ENCODE measurements around the gene ZNF407.

The ZNF407 gene

GRCh38 chr18:74760436-74760835 lies 162.8 kb downstream of the ZNF407 start:
- no peaks in the 10 kb centered on the region for H3K27me3 ChIP-seq (ENCODE audit: insufficient read depth, insufficient read length)
- TF ChIP-seq YY1 (IDR thresholded peaks at IDR 0.05; ENCODE audit: insufficient read depth, insufficient read length) (no peak), ZNF274 (IDR thresholded peaks at IDR 0.05; ENCODE audit: low read depth, low read length) (no peak), SUZ12 (IDR thresholded peaks at IDR 0.05; ENCODE audit: extremely low read depth, insufficient read depth, insufficient read length) (no peak)
- no peaks in the 10 kb centered on the region for H3K36me3 ChIP-seq (ENCODE audit: insufficient read depth, insufficient read length, low read length)
- no peak for DNase-seq (ENCODE audit: low read depth, low spot score)
- H3K9me3 ChIP-seq (ENCODE audit: insufficient read depth, low read length), result no peaks in the 10 kb centered on the region
- H3K9ac ChIP-seq (ENCODE audit: insufficient read length, low read depth), result no peak overlapping the region
- H3K4me1 ChIP-seq (ENCODE audit: insufficient read depth, insufficient read length), result no peaks in the 10 kb centered on the region
- no peak overlapping the region for H3K4me3 ChIP-seq (ENCODE audit: insufficient read length, low read depth)

GRCh38 chr18:74766251-74766650 lies 168.6 kb downstream of the ZNF407 start:
- TF ChIP-seq YY1 (IDR thresholded peaks at IDR 0.05; ENCODE audit: insufficient read depth, insufficient read length), result no peak
- TF ChIP-seq SUZ12 (IDR thresholded peaks at IDR 0.05; ENCODE audit: extremely low read depth, insufficient read depth, insufficient read length), result no peak
- TF ChIP-seq ZNF274 (IDR thresholded peaks at IDR 0.05; ENCODE audit: low read depth, low read length), result no peak
- Histone ChIP-seq H3K4me1 (ENCODE audit: insufficient read depth, insufficient read length) (no peaks in the 10 kb centered on the region), H3K27me3 (ENCODE audit: insufficient read depth, insufficient read length) (no peaks in the 10 kb centered on the region), H3K9me3 (ENCODE audit: insufficient read depth, low read length) (no peaks in the 10 kb centered on the region), H3K4me3 (ENCODE audit: insufficient read length, low read depth) (no peak overlapping the region), H3K36me3 (ENCODE audit: insufficient read depth, insufficient read length, low read length) (no peaks in the 10 kb centered on the region), H3K9ac (ENCODE audit: insufficient read length, low read depth) (no peak overlapping the region)
- no peak for DNase-seq (ENCODE audit: low read depth, low spot score)

- Histone ChIP-seq H3K27me3 (ENCODE audit: insufficient read depth, insufficient read length) (no peaks in the 10 kb centered on the region), H3K4me3 (ENCODE audit: insufficient read length, low read depth) (no peak overlapping the region), H3K9me3 (ENCODE audit: insufficient read depth, low read length) (no peaks in the 10 kb centered on the region), H3K36me3 (ENCODE audit: insufficient read depth, insufficient read length, low read length) (no peaks in the 10 kb centered on the region), H3K4me1 (ENCODE audit: insufficient read depth, insufficient read length) (no peaks in the 10 kb centered on the region), H3K9ac (ENCODE audit: insufficient read length, low read depth) (no peak overlapping the region)
- TF ChIP-seq ZNF274 (IDR thresholded peaks at IDR 0.05; ENCODE audit: low read depth, low read length) (no peak), YY1 (IDR thresholded peaks at IDR 0.05; ENCODE audit: insufficient read depth, insufficient read length) (no peak), SUZ12 (IDR thresholded peaks at IDR 0.05; ENCODE audit: extremely low read depth, insufficient read depth, insufficient read length) (no peak)
- no peak for DNase-seq (ENCODE audit: low read depth, low spot score)
Observed at GRCh38 chr18:74768096-74768495, 170.4 kb downstream of the ZNF407 start.

GRCh38 chr18:74773171-74773624 lies 175.5 kb downstream of the ZNF407 start:
- Histone ChIP-seq H3K9ac (ENCODE audit: insufficient read length, low read depth) (no peak overlapping the region), H3K9me3 (ENCODE audit: insufficient read depth, low read length) (no peaks in the 10 kb centered on the region), H3K36me3 (ENCODE audit: insufficient read depth, insufficient read length, low read length) (no peaks in the 10 kb centered on the region), H3K4me3 (ENCODE audit: insufficient read length, low read depth) (no peak overlapping the region), H3K27me3 (ENCODE audit: insufficient read depth, insufficient read length) (no peaks in the 10 kb centered on the region), H3K4me1 (ENCODE audit: insufficient read depth, insufficient read length) (no peaks in the 10 kb centered on the region)
- TF ChIP-seq SUZ12 (IDR thresholded peaks at IDR 0.05; ENCODE audit: extremely low read depth, insufficient read depth, insufficient read length) (no peak), ZNF274 (IDR thresholded peaks at IDR 0.05; ENCODE audit: low read depth, low read length) (no peak), YY1 (IDR thresholded peaks at IDR 0.05; ENCODE audit: insufficient read depth, insufficient read length) (no peak)
- no peak for DNase-seq (ENCODE audit: low read depth, low spot score)

- Histone ChIP-seq H3K27me3 (ENCODE audit: insufficient read depth, insufficient read length) (no peaks in the 10 kb centered on the region), H3K9ac (ENCODE audit: insufficient read length, low read depth) (no peak overlapping the region), H3K4me3 (ENCODE audit: insufficient read length, low read depth) (no peak overlapping the region), H3K4me1 (ENCODE audit: insufficient read depth, insufficient read length) (no peaks in the 10 kb centered on the region), H3K36me3 (ENCODE audit: insufficient read depth, insufficient read length, low read length) (no peaks in the 10 kb centered on the region), H3K9me3 (ENCODE audit: insufficient read depth, low read length) (no peaks in the 10 kb centered on the region)
- DNase-seq (ENCODE audit: low read depth, low spot score), result no peak
- TF ChIP-seq SUZ12 (IDR thresholded peaks at IDR 0.05; ENCODE audit: extremely low read depth, insufficient read depth, insufficient read length), result no peak
- no peak for TF ChIP-seq YY1 (IDR thresholded peaks at IDR 0.05; ENCODE audit: insufficient read depth, insufficient read length)
Observed at GRCh38 chr18:74774486-74774885, 176.8 kb downstream of the ZNF407 start.

GRCh38 chr18:74775239-74775638 lies 177.6 kb downstream of the ZNF407 start:
- Histone ChIP-seq H3K4me1 (ENCODE audit: insufficient read depth, insufficient read length) (no peaks in the 10 kb centered on the region), H3K9me3 (ENCODE audit: insufficient read depth, low read length) (no peaks in the 10 kb centered on the region), H3K4me3 (ENCODE audit: insufficient read length, low read depth) (no peak overlapping the region), H3K36me3 (ENCODE audit: insufficient read depth, insufficient read length, low read length) (no peaks in the 10 kb centered on the region), H3K9ac (ENCODE audit: insufficient read length, low read depth) (no peak overlapping the region), H3K27me3 (ENCODE audit: insufficient read depth, insufficient read length) (no peaks in the 10 kb centered on the region)
- DNase-seq (ENCODE audit: low read depth, low spot score), result no peak
- TF ChIP-seq ZNF274 (IDR thresholded peaks at IDR 0.05; ENCODE audit: low read depth, low read length) (no peak), SUZ12 (IDR thresholded peaks at IDR 0.05; ENCODE audit: extremely low read depth, insufficient read depth, insufficient read length) (no peak), YY1 (IDR thresholded peaks at IDR 0.05; ENCODE audit: insufficient read depth, insufficient read length) (no peak)

GRCh38 chr18:74778191-74778847 lies 180.6 kb downstream of the ZNF407 start:
- H3K4me3 ChIP-seq (ENCODE audit: insufficient read length, low read depth), result no peak overlapping the region
- H3K27me3 ChIP-seq (ENCODE audit: insufficient read depth, insufficient read length), result no peaks in the 10 kb centered on the region
- no peak overlapping the region for H3K9ac ChIP-seq (ENCODE audit: insufficient read length, low read depth)
- DNase-seq (ENCODE audit: low read depth, low spot score), result no peak
- no peaks in the 10 kb centered on the region for H3K9me3 ChIP-seq (ENCODE audit: insufficient read depth, low read length)
- H3K36me3 ChIP-seq (ENCODE audit: insufficient read depth, insufficient read length, low read length), result no peaks in the 10 kb centered on the region
- TF ChIP-seq ZNF274 (IDR thresholded peaks at IDR 0.05; ENCODE audit: low read depth, low read length) (no peak), SUZ12 (IDR thresholded peaks at IDR 0.05; ENCODE audit: extremely low read depth, insufficient read depth, insufficient read length) (no peak), YY1 (IDR thresholded peaks at IDR 0.05; ENCODE audit: insufficient read depth, insufficient read length) (no peak)
- no peaks in the 10 kb centered on the region for H3K4me1 ChIP-seq (ENCODE audit: insufficient read depth, insufficient read length)

All from NT2/D1 (cell line).